HepG2 (cell line): Measurements from ENCODE around the gene CSNK1D. TPM values are rescaled to one million over a fixed set of nuclear protein-coding genes. Genes with fewer than 3 reads are reported as not detected.
A peak's percentile ranks its signal among the peaks of the same experiment; 100 is the strongest.

Source experiments
- AHDC1 ChIP-seq: sonication (generic); formaldehyde crosslinking; IDR thresholded peaks from 2 replicates; pipeline ENCODE4 v1.5.1; 2020; ENCODE audit warnings: mild to moderate bottlenecking, missing genetic modification reagents, borderline replicate concordance
- GZF1 ChIP-seq: sonication (generic); formaldehyde crosslinking; IDR thresholded peaks from 2 replicates; pipeline ENCODE4 v1.5.1; 2020; ENCODE audit warnings: mild to moderate bottlenecking, missing genetic modification reagents
- HOXA3 ChIP-seq: sonication (generic); formaldehyde crosslinking; IDR thresholded peaks from 2 replicates; pipeline ENCODE4 v1.5.0; 2020; ENCODE audit warnings: missing genetic modification reagents
- HOXA9 ChIP-seq: sonication (generic); formaldehyde crosslinking; IDR thresholded peaks from 2 replicates; pipeline ENCODE4 v1.8.1; 2022; ENCODE audit warnings: missing genetic modification reagents, mild to moderate bottlenecking, moderate library complexity, borderline replicate concordance
- IKZF4 ChIP-seq: sonication (generic); formaldehyde crosslinking; IDR thresholded peaks from 2 replicates; pipeline ENCODE4 v1.5.1; 2020; ENCODE audit warnings: borderline replicate concordance, mild to moderate bottlenecking, low read depth, missing genetic modification reagents; ENCODE audit errors: not compliant biosample characterization
- KDM1A ChIP-seq: IDR thresholded peaks from 2 replicates; pipeline ENCODE4 v1.6.1; 2016; ENCODE audit warnings: missing compliant biosample characterization
- MTA3 ChIP-seq: sonication (generic); formaldehyde crosslinking; IDR thresholded peaks from 2 replicates; pipeline ENCODE4 v1.4.0; 2020; ENCODE audit warnings: missing genetic modification reagents
- NCOA5 ChIP-seq: sonication (generic); formaldehyde crosslinking; IDR thresholded peaks from 2 replicates; pipeline ENCODE4 v1.4.0; 2020; ENCODE audit warnings: missing genetic modification reagents
- NFKB2 ChIP-seq: sonication (generic); formaldehyde crosslinking; IDR thresholded peaks from 2 replicates; pipeline ENCODE4 v1.4.0; 2020; ENCODE audit warnings: missing genetic modification reagents, borderline replicate concordance
- POLR2A ChIP-seq, 2 experiments: IDR thresholded peaks; 2 replicates each; pipeline ENCODE4 v1.6.1; 2011; ENCODE audit warnings: low read depth in 2 of 2, low read length in 2 of 2, mild to moderate bottlenecking in 1 of 2, moderate library complexity in 1 of 2; ENCODE audit not compliant: insufficient read depth in 1 of 2
- ZEB1 ChIP-seq: IDR thresholded peaks from 2 replicates; pipeline ENCODE4 v1.6.1; 2012; ENCODE audit warnings: mild to moderate bottlenecking, low read depth, inconsistent platforms; ENCODE audit not compliant: insufficient replicate concordance
- ZGPAT ChIP-seq: IDR thresholded peaks from 2 replicates; pipeline ENCODE4 v1.6.1; 2016; ENCODE audit warnings: mild to moderate bottlenecking
- ZNF331 ChIP-seq: sonication (generic); formaldehyde crosslinking; IDR thresholded peaks from 2 replicates; pipeline ENCODE4 v1.4.0; 2020; ENCODE audit warnings: missing genetic modification reagents
- ZNF432 ChIP-seq: sonication (generic); formaldehyde crosslinking; IDR thresholded peaks from 2 replicates; pipeline ENCODE4 v1.5.0; 2020; ENCODE audit warnings: missing genetic modification reagents, mild to moderate bottlenecking, borderline replicate concordance
- ZNF646 ChIP-seq: sonication (generic); formaldehyde crosslinking; IDR thresholded peaks from 2 replicates; pipeline ENCODE4 v1.9.0; 2021; ENCODE audit warnings: mild to moderate bottlenecking, missing genetic modification reagents
- ZSCAN30 ChIP-seq: sonication (generic); formaldehyde crosslinking; IDR thresholded peaks from 2 replicates; pipeline ENCODE4 v1.5.0; 2020; ENCODE audit warnings: mild to moderate bottlenecking, missing genetic modification reagents
- polyA plus RNA-seq, 8 experiments: library from polyadenylated mRNA; depleted of rRNA in 3 of 8; stranded (reverse) in 7 of 8; unstranded in 1 of 8; fragments of >200 nt; fragmentation: Illumina TruSeq in 4 of 8; extraction: Trizol in 4 of 8; gene quantifications; 2 replicates each; pipeline versions ENCODE4 v1.2.1 to v1.2.3, GENCODE V29; 2011 to 2016; ENCODE audit warnings: low read depth in 4 of 8, missing spikeins in 1 of 8, mixed read lengths in 1 of 8; ENCODE audit not compliant: insufficient read depth in 1 of 8
- total RNA-seq, 5 experiments: library from RNA; depleted of rRNA; stranded (reverse); fragments of >200 nt; fragmentation: Illumina TruSeq; extraction: Trizol; gene quantifications; 2 replicates each; pipeline ENCODE4 v1.2.3, GENCODE V29; 2016; ENCODE audit warnings: low read depth in 1 of 5

The CSNK1D gene
- total and polyA plus RNA-seq, 2 of the 13 experiments (the other 11 are each of a cell fraction or from before 2014, with no cell fraction given) = 31.5 to 128 TPM

- no peak for TF ChIP-seq AHDC1 (CRISPR knock-in tag)
- TF ChIP-seq ZGPAT (CRISPR knock-in tag) = peak; percentile 86
- TF ChIP-seq IKZF4 = no peak
- TF ChIP-seq POLR2A (IDR thresholded peaks at IDR 0.05; ENCODE audit: insufficient read depth in 1 of 2, low read depth in 2 of 2, low read length in 2 of 2) = peak; percentile 66 to 88
- TF ChIP-seq ZSCAN30 (CRISPR knock-in tag) = no peak
- TF ChIP-seq KDM1A (CRISPR knock-in tag) = no peak
- no peak for TF ChIP-seq HOXA9 (CRISPR knock-in tag)
- peak; percentile 76 for TF ChIP-seq HOXA3 (CRISPR knock-in tag)
- TF ChIP-seq NFKB2 = peak; percentile 65; the same call in 1 of the 2 replicates
- TF ChIP-seq GZF1 (CRISPR knock-in tag) = peak; percentile 91
- TF ChIP-seq ZNF331 (CRISPR knock-in tag) = 0 out of 2 replicates have a peak, but pooled peaks have one; percentile 57
- TF ChIP-seq NCOA5 (CRISPR knock-in tag) = no peak
- no peak for TF ChIP-seq ZNF646 (CRISPR knock-in tag)
- peak; percentile 54 for TF ChIP-seq ZEB1
- no peak for TF ChIP-seq ZNF432 (CRISPR knock-in tag)
- TF ChIP-seq MTA3 (CRISPR knock-in tag) = no peak
These were observed 67.6 kb downstream of the CSNK1D start (continued) for GRCh38 chr17:82205720-82206508.
